Left ventricle myocardium inferior (tissue), 1 donor: Measurements from ENCODE around the gene RSRC2. TPM values are rescaled to one million over a fixed set of nuclear protein-coding genes. Genes with fewer than 3 reads are reported as not detected.

Source experiments
- DNase-seq: peaks from one replicate; pipeline ENCODE4 v3.0.0-alpha.2; 2020
- H3K27ac ChIP-seq: fragments of 200-600 bp; replicated peaks from 2 replicates; pipeline ENCODE4 v1.8.0; 2021
- H3K27me3 ChIP-seq: fragments of 200-600 bp; 2 replicates; pipeline ENCODE4 v1.8.0; 2021; ENCODE audit warnings: low read depth
- H3K36me3 ChIP-seq: fragments of 200-600 bp; 2 replicates; pipeline ENCODE4 v1.8.0; 2021
- H3K4me1 ChIP-seq: fragments of 200-600 bp; 2 replicates; pipeline ENCODE4 v1.8.0; 2021
- H3K4me3 ChIP-seq: fragments of 200-600 bp; 2 replicates; pipeline ENCODE4 v1.8.0; 2021; ENCODE audit warnings: mild to moderate bottlenecking, moderate library complexity
- H3K9me3 ChIP-seq: fragments of 200-600 bp; replicated peaks from 2 replicates; pipeline ENCODE4 v1.8.0; 2021
- intact Hi-C: fragments of 100-400 bp; cut with micrococcal nuclease; formaldehyde crosslinking; loops from one replicate; pipeline ENCODE4 v1.11.0; 2022
- total RNA-seq: library from RNA; stranded (reverse); fragmentation: NEBNext Ultra II Directional; extraction: Animal tissue kit (Norgen Biotek cat#: 25700); gene quantifications from one replicate; pipeline ENCODE4 v1.2.1, GENCODE V29; 2021
- TF ChIP-seq, protein P1 (sequence below): fragments of 200-600 bp; IDR thresholded peaks from 2 replicates; pipeline ENCODE4 v1.8.0; 2021; ENCODE audit warnings: antibody characterized with exemption, mild to moderate bottlenecking, borderline replicate concordance
- donor health status: DM: no; HTN: yes; CAD: no; lungs with severe emphysema.

RSRC2 gene
- total RNA-seq, 1 donor from 2014 or later = 35.8 TPM

DNA sequence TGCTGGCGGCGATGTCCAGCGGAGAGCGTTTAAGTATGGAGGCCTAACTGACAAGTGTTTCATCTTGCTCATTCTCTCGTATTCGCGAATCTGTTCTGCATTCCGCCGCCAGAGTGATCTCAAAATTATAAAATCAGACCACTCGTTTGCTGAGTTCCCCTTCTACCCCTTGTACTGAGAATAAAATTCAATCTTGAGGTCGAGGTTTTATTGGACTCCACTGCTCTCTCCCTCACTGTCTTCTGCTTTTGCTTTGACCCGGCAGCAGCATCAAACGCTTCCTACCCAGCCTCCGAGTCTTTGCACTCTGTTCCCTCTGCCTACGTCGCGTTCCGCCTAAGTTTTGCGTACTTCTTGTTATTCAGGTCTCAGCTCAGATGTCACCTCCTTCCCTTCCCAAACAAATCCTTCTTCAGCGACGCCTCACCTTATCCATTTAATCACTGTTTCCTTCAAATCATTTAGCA, 775 bp upstream of the RSRC2 start:
- intact Hi-C loops = no loop called here
- H3K27me3 ChIP-seq = no peaks in the 10 kb centered on the region
- peak overlapping the region; percentile 99 for H3K27ac ChIP-seq
- peak; percentile 18 for DNase-seq
- peak overlapping the region; percentile 75 for H3K4me3 ChIP-seq
- TF ChIP-seq, protein P1, sequence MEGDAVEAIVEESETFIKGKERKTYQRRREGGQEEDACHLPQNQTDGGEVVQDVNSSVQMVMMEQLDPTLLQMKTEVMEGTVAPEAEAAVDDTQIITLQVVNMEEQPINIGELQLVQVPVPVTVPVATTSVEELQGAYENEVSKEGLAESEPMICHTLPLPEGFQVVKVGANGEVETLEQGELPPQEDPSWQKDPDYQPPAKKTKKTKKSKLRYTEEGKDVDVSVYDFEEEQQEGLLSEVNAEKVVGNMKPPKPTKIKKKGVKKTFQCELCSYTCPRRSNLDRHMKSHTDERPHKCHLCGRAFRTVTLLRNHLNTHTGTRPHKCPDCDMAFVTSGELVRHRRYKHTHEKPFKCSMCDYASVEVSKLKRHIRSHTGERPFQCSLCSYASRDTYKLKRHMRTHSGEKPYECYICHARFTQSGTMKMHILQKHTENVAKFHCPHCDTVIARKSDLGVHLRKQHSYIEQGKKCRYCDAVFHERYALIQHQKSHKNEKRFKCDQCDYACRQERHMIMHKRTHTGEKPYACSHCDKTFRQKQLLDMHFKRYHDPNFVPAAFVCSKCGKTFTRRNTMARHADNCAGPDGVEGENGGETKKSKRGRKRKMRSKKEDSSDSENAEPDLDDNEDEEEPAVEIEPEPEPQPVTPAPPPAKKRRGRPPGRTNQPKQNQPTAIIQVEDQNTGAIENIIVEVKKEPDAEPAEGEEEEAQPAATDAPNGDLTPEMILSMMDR = no peak
- peaks cover 49% of the 10 kb centered on the region for H3K4me1 ChIP-seq
- peaks cover 8% of the 10 kb centered on the region for H3K36me3 ChIP-seq
- no peaks in the 10 kb centered on the region for H3K9me3 ChIP-seq

DNA sequence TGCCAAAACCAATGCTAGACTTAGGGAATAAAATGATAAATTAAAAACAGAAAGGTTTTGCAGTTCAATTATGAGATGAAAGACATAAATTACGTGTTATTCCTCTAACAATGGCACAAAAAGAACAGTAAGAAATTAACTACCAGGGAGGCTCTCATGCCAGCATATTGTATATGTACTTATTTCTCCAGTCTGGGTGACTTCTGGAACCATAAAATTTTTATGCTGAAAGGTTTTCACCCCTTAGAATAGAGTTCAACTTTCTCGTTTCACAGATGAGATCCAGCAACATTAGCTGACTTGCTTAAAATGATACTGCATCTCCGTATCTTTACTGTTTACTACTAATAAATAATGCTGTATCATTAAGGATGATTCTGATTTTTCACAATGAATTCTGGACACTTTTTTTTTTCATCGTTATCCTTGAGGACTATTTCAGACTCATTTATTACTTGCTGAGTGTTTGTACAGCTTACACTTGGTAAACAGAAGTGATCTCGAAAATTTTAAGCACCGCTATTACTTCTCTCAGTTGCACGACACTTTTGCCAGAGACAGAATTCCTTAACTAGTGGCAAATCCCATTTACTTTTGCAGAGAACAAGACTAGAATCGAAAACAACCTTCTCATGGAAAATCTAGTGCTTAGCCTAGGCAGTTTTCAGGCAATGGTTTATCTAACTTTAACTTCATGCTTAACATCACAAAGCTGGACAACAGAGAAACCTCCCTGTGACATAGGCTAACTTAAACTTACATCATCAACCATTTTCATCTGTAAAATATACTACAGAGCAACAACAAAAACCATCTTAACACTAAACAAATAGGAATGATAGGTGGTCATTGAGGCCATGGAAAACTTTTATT, 2.7 kb downstream of the RSRC2 start:
- Histone ChIP-seq H3K9me3 (no peaks in the 10 kb centered on the region), H3K27ac (no peak overlapping the region), H3K27me3 (no peaks in the 10 kb centered on the region), H3K4me1 (peaks cover 67% of the 10 kb centered on the region), H3K36me3 (peaks cover 41% of the 10 kb centered on the region), H3K4me3 (peak overlapping the region; percentile 75)
- intact Hi-C loops = no loop called here
- TF ChIP-seq, protein P1 = no peak
- no peak for DNase-seq

DNA sequence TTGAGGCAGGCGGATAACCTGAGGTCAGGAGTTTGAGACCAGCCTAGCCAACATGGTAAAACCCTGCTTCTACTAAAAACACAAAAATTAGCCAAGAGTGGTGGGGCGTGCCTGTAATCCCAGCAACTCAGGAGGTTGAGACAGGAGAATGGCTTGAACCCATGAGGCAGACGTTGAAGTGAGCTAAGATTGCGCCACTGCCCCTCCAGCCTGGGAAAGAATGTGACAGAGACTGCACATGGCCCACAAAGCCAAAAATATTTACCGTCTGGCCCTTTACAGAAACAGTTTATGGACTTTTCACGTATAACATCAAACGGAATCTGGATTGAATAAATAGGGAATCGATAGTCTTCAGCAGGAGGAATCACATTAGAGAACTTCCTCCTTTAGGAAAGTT, 3.5 kb downstream of the RSRC2 start:
- Histone ChIP-seq H3K36me3 (peaks cover 49% of the 10 kb centered on the region), H3K4me3 (peak overlapping the region; percentile 75)

DNA sequence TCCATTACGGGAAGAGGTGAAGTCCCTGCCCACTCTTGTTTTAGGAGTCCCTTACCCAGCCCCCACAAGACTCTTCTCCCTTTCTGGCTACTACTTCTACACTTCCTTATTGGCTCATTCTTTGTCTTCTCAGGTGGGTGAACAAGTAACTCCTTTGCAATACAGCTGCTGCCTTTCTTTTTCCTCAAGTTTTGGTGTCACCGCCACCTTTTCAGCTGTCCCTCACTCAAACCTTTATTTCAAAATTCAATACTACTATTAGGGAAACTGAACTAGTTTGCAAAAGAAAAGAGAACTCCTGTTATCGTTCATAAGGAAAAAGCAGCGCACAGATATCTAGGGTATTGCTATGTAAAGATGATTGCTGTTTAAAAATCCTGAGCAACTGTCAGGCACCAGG, 6.1 kb downstream of the RSRC2 start:
- Histone ChIP-seq H3K27ac (no peak overlapping the region), H3K9me3 (no peaks in the 10 kb centered on the region), H3K27me3 (no peaks in the 10 kb centered on the region), H3K4me3 (no peak overlapping the region), H3K4me1 (peaks cover 60% of the 10 kb centered on the region), H3K36me3 (peaks cover 75% of the 10 kb centered on the region)
- intact Hi-C loops = no loop called here
- TF ChIP-seq, protein P1 = no peak
- DNase-seq = no peak

More for the DNA sequence above, 3.5 kb downstream of the RSRC2 start:
- peaks cover 69% of the 10 kb centered on the region for H3K4me1 ChIP-seq
- no peaks in the 10 kb centered on the region for H3K9me3 ChIP-seq
- TF ChIP-seq, protein P1 = no peak
- no peak for DNase-seq
- intact Hi-C loops = no loop called here
- peak overlapping the region; percentile 10 for H3K27ac ChIP-seq
- no peaks in the 10 kb centered on the region for H3K27me3 ChIP-seq

DNA sequence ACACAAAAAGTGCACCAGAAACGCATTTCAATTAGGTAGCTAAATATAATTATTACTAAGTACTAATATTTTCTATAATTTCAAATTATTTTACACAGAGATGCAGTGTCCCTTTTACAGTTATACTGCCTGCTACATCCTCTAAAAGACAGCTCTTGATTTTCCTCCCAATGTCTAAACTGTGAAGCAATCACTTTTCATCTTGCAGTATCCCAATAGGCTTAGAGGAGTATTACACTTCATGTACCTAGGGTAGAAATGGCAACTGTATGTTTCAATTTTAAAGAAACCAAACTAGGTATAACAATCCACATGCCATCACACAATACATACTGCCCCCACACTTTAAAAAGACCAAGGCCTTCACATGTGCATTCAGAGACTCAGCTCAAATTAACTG, 7.3 kb downstream of the RSRC2 start:
- Histone ChIP-seq H3K27ac (no peak overlapping the region), H3K4me3 (no peak overlapping the region), H3K27me3 (no peaks in the 10 kb centered on the region), H3K4me1 (peaks cover 48% of the 10 kb centered on the region), H3K36me3 (peaks cover 81% of the 10 kb centered on the region), H3K9me3 (no peaks in the 10 kb centered on the region)
- no peak for DNase-seq
- TF ChIP-seq, protein P1 = no peak
- intact Hi-C loops = no loop called here
